HepG2 (cell line): ENCODE measurements around the gene FFAR2. TPM values are rescaled to one million over a fixed set of nuclear protein-coding genes. Genes with fewer than 3 reads are reported as not detected.
A peak's percentile ranks its signal among the peaks of the same experiment; 100 is the strongest.

ENCODE experiments used
- ATAD3A ChIP-seq: sonication (generic); formaldehyde crosslinking; IDR thresholded peaks from 2 replicates; pipeline ENCODE4 v1.4.0; 2020; ENCODE audit warnings: missing genetic modification reagents
- CENPT ChIP-seq: sonication (generic); formaldehyde crosslinking; IDR thresholded peaks from 2 replicates; pipeline ENCODE4 v1.8.0; 2022; ENCODE audit warnings: low read depth, mild to moderate bottlenecking, moderate library complexity, missing genetic modification reagents
- HDAC2 ChIP-seq: sonication (generic); formaldehyde crosslinking; IDR thresholded peaks from 2 replicates; pipeline ENCODE4 v1.4.0; 2020; ENCODE audit warnings: missing genetic modification reagents
- HMG20A ChIP-seq: IDR thresholded peaks from 2 replicates; pipeline ENCODE4 v1.6.1; 2016; ENCODE audit warnings: borderline replicate concordance
- MTF2 ChIP-seq: sonication (generic); formaldehyde crosslinking; IDR thresholded peaks from 2 replicates; pipeline ENCODE4 v1.5.0; 2020; ENCODE audit warnings: missing genetic modification reagents, borderline replicate concordance
- NKX3-1 ChIP-seq: sonication (generic); formaldehyde crosslinking; IDR thresholded peaks from 2 replicates; pipeline ENCODE4 v1.5.0; 2020; ENCODE audit warnings: missing genetic modification reagents
- PAF1 ChIP-seq: IDR thresholded peaks from 2 replicates; pipeline ENCODE4 v1.6.1; 2016; ENCODE audit warnings: missing genetic modification reagents, missing compliant biosample characterization
- SYNCRIP ChIP-seq: fragments of 200-400 bp; formaldehyde crosslinking; IDR thresholded peaks from 2 replicates; pipeline ENCODE4 v1.6.1; 2018; ENCODE audit warnings: mild to moderate bottlenecking, low read depth, low read length; ENCODE audit not compliant: insufficient read depth
- ZFX ChIP-seq: sonication (generic); formaldehyde crosslinking; IDR thresholded peaks from 2 replicates; pipeline ENCODE4 v1.4.0; 2020; ENCODE audit warnings: mild to moderate bottlenecking, low read depth, missing genetic modification reagents, moderate library complexity
- ZNF326 ChIP-seq: sonication (generic); formaldehyde crosslinking; IDR thresholded peaks from 2 replicates; pipeline ENCODE4 v1.4.0; 2020; ENCODE audit warnings: missing genetic modification reagents, borderline replicate concordance
- ZNF569 ChIP-seq: sonication (generic); formaldehyde crosslinking; IDR thresholded peaks from 2 replicates; pipeline ENCODE4 v1.5.0; 2020; ENCODE audit warnings: mild to moderate bottlenecking, missing genetic modification reagents, moderate library complexity, borderline replicate concordance
- polyA plus RNA-seq, 8 experiments: library from polyadenylated mRNA; depleted of rRNA in 3 of 8; stranded (reverse) in 7 of 8; unstranded in 1 of 8; fragments of >200 nt; fragmentation: Illumina TruSeq in 4 of 8; extraction: Trizol in 4 of 8; gene quantifications; 2 replicates each; pipeline versions ENCODE4 v1.2.1 to v1.2.3, GENCODE V29; 2011 to 2016; ENCODE audit warnings: low read depth in 4 of 8, missing spikeins in 1 of 8, mixed read lengths in 1 of 8; ENCODE audit not compliant: insufficient read depth in 1 of 8
- total RNA-seq, 5 experiments: library from RNA; depleted of rRNA; stranded (reverse); fragments of >200 nt; fragmentation: Illumina TruSeq; extraction: Trizol; gene quantifications; 2 replicates each; pipeline ENCODE4 v1.2.3, GENCODE V29; 2016; ENCODE audit warnings: low read depth in 1 of 5
- TF ChIP-seq, protein P1 (sequence below): sonication (generic); formaldehyde crosslinking; conservative IDR thresholded peaks from 2 replicates; pipeline ENCODE4 v1.8.0; 2022; ENCODE audit warnings: mild to moderate bottlenecking, moderate library complexity, missing genetic modification reagents
- TF ChIP-seq, protein P2 (sequence below): sonication (generic); formaldehyde crosslinking; IDR thresholded peaks from 2 replicates; pipeline ENCODE4 v1.8.0; 2022; ENCODE audit warnings: missing genetic modification reagents, mild to moderate bottlenecking, inconsistent platforms, borderline replicate concordance
- TF ChIP-seq, protein P3 (sequence below): sonication (generic); formaldehyde crosslinking; IDR thresholded peaks from 2 replicates; pipeline ENCODE4 v1.8.0; 2022; ENCODE audit warnings: mild to moderate bottlenecking, missing genetic modification reagents; ENCODE audit not compliant: insufficient replicate concordance
- TF ChIP-seq, protein P4 (sequence below): IDR thresholded peaks from 2 replicates; pipeline ENCODE4 v1.6.1; 2012; ENCODE audit warnings: inconsistent platforms
- TF ChIP-seq, protein P5 (sequence below): sonication (generic); formaldehyde crosslinking; IDR thresholded peaks from 2 replicates; pipeline ENCODE4 v1.8.1; 2023; ENCODE audit warnings: mild to moderate bottlenecking, moderate library complexity, missing genetic modification reagents
- TF ChIP-seq, protein P6 (sequence below): sonication (generic); formaldehyde crosslinking; IDR thresholded peaks from 2 replicates; pipeline ENCODE4 v1.5.0; 2020; ENCODE audit warnings: missing genetic modification reagents
- TF ChIP-seq, protein P7 (sequence below): sonication (generic); formaldehyde crosslinking; IDR thresholded peaks from 2 replicates; pipeline ENCODE4 v1.5.0; 2020; ENCODE audit warnings: missing genetic modification reagents, mild to moderate bottlenecking, borderline replicate concordance
- TF ChIP-seq, protein P8 (sequence below): sonication (generic); IDR thresholded peaks from 2 replicates; pipeline ENCODE4 v1.6.1; 2016; ENCODE audit warnings: low read depth, borderline replicate concordance

FFAR2 gene
- total and polyA plus RNA-seq, 2 of the 13 experiments (the other 11 are each of a cell fraction or from before 2014, with no cell fraction given) = 0.12 TPM; not detected in 1

DNA sequence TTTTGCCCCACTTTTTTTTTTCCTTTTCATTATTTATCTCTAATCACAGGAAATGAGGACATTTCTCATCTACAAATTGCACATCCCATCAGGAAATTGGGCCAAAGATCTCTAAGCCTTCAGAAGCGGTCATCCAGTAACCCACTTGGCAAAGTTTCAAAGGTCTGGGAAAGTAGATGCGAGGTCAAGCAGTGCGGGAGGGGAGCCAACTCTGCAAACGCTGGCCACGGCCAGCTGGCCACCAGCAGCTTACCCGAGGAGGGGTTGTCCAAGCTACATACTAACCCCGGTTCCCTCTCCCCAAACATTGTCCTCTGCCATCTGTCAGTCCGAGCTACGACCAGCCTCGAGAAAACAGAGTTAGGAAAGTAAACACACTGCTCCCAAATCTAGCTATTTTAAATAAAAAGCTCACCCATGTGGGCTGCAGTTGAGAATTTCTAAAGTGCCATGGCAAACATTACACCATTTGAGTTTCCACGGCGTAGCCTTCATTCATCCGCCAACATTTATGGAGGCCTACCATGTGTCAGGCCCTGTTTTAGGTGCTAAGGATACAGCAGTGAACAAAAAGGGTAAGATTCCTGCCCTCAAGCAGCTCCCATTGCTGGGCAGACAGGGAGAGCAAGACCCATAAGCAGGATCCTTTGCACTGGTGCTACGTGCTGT is 11.5 kb downstream of the FFAR2 start (continued):
- TF ChIP-seq, protein P1, sequence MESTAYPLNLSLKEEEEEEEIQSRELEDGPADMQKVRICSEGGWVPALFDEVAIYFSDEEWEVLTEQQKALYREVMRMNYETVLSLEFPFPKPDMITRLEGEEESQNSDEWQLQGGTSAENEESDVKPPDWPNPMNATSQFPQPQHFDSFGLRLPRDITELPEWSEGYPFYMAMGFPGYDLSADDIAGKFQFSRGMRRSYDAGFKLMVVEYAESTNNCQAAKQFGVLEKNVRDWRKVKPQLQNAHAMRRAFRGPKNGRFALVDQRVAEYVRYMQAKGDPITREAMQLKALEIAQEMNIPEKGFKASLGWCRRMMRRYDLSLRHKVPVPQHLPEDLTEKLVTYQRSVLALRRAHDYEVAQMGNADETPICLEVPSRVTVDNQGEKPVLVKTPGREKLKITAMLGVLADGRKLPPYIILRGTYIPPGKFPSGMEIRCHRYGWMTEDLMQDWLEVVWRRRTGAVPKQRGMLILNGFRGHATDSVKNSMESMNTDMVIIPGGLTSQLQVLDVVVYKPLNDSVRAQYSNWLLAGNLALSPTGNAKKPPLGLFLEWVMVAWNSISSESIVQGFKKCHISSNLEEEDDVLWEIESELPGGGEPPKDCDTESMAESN = 0 out of 2 replicates have a peak, but pooled peaks have one; percentile 11
- TF ChIP-seq CENPT (CRISPR knock-in tag) (no peak), NKX3-1 (CRISPR knock-in tag) (no peak), HMG20A (CRISPR knock-in tag) (no peak), ATAD3A (CRISPR knock-in tag) (no peak), SYNCRIP (no peak), MTF2 (CRISPR knock-in tag) (no peak), ZNF569 (no peak), PAF1 (CRISPR knock-in tag) (no peak), ZNF326 (CRISPR knock-in tag) (no peak), HDAC2 (no peak), ZFX (CRISPR knock-in tag) (no peak)
- TF ChIP-seq, protein P2, sequence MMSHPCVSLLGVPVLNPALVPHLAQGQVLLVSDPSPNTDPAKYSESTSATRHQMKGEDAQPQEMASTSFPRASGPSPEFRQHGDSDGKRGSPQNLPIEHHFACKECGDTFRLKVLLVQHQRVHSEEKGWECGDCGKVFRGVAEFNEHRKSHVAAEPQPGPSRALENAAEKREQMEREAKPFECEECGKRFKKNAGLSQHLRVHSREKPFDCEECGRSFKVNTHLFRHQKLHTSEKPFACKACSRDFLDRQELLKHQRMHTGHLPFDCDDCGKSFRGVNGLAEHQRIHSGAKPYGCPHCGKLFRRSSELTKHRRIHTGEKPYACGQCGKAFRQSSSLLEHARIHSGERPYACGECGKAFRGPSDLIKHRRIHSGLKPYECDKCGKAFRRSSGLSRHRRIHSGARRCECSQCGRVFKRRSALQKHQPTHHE (CRISPR knock-in tag) = no peak
- TF ChIP-seq, protein P3, sequence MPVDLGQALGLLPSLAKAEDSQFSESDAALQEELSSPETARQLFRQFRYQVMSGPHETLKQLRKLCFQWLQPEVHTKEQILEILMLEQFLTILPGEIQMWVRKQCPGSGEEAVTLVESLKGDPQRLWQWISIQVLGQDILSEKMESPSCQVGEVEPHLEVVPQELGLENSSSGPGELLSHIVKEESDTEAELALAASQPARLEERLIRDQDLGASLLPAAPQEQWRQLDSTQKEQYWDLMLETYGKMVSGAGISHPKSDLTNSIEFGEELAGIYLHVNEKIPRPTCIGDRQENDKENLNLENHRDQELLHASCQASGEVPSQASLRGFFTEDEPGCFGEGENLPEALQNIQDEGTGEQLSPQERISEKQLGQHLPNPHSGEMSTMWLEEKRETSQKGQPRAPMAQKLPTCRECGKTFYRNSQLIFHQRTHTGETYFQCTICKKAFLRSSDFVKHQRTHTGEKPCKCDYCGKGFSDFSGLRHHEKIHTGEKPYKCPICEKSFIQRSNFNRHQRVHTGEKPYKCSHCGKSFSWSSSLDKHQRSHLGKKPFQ = no peak
- TF ChIP-seq, protein P4, sequence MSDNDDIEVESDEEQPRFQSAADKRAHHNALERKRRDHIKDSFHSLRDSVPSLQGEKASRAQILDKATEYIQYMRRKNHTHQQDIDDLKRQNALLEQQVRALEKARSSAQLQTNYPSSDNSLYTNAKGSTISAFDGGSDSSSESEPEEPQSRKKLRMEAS = peak; percentile 29; the same call in 1 of the 2 replicates
- TF ChIP-seq, protein P5, sequence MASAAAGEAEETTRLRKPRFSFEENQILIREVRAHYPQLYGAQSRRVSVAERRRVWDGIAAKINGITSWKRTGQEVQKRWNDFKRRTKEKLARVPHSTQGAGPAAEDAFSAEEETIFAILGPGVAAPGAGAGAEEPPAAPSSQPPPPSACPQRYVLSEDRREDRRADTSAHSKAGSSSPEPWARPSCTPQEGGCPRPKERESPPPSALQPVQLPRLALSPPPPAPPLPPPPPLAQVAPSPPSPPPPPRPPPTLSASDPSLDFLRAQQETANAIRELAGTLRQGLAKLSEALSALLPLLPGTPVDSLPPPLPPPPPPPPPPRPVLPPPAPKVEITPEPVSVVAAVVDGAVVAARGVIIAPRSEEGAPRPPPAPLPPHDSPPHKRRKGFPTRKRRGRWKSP = no peak
- TF ChIP-seq, protein P6, sequence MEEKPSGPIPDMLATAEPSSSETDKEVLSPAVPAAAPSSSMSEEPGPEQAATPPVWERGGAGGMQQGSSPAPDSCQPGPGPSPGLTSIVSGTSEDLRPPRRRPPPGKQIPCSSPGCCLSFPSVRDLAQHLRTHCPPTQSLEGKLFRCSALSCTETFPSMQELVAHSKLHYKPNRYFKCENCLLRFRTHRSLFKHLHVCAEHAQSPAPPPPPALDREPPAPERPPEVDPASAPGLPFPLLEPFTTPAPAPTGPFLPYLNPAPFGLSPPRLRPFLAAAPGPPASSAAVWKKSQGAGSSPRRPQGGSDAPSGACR (CRISPR knock-in tag) = no peak
- TF ChIP-seq, protein P7, sequence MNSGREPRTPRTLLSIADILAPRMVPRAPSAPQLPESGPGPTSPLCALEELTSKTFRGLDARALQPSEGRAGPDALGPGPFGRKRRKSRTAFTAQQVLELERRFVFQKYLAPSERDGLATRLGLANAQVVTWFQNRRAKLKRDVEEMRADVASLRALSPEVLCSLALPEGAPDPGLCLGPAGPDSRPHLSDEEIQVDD (CRISPR knock-in tag) = no peak
- TF ChIP-seq, protein P8, sequence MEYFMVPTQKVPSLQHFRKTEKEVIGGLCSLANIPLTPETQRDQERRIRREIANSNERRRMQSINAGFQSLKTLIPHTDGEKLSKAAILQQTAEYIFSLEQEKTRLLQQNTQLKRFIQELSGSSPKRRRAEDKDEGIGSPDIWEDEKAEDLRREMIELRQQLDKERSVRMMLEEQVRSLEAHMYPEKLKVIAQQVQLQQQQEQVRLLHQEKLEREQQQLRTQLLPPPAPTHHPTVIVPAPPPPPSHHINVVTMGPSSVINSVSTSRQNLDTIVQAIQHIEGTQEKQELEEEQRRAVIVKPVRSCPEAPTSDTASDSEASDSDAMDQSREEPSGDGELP = peak; percentile 88; the same call in 1 of the 2 replicates
